IPS DF 4.7 (cell line): Measurements from ENCODE around the gene OR7A5.
"Not testable (repeated sequence)": the region's sequence is repeated elsewhere in the genome, so short reads cannot be mapped to it uniquely, and the experiment has no call there.

ENCODE experiments used
- DNase-seq: peaks from one replicate; pipeline ENCODE4 v3.0.0-alpha.2; 2013; ENCODE audit warnings: low spot score; ENCODE audit errors: extremely low read depth

The OR7A5 gene

GRCh38 chr19:14835011-14835410 is at the start of gene OR7A5, which contains the start of gene OR7C1:
Gene OR7A5, minus strand, starts transcription at chr19:14835185. Its CDS starts 6,944 bp downstream, at chr19:14828241.
Gene OR7C1, minus strand, starts transcription at chr19:14835185. Its CDS starts 35,049 bp downstream, at chr19:14800136.
- DNase-seq, result no peak

GRCh38 chr19:14871619-14872230 is 36.7 kb upstream of the OR7A5 start:
- DNase-seq, result no peak

GRCh38 chr19:14868497-14868896 is 33.5 kb upstream of the OR7A5 start:
- DNase-seq, result no peak

GRCh38 chr19:14848822-14849221 is 13.8 kb upstream of the OR7A5 start, which contains the start of gene OR7A10:
Gene OR7A10, minus strand, starts transcription at chr19:14848922. Its CDS starts 7,045 bp downstream, at chr19:14841877.
- no peak for DNase-seq

GRCh38 chr19:14843578-14843977 is 8.6 kb upstream of the OR7A5 start:
- DNase-seq, result no peak

- no peak for DNase-seq
These were observed 8.2 kb upstream of the OR7A5 start for GRCh38 chr19:14843169-14843568.

GRCh38 chr19:14840206-14840605 is 5.2 kb upstream of the OR7A5 start:
- no peak for DNase-seq

GRCh38 chr19:14837391-14837790 is 2.4 kb upstream of the OR7A5 start:
- no peak for DNase-seq

- DNase-seq, result no peak
These were observed 4.3 kb downstream of the OR7A5 start for GRCh38 chr19:14830702-14831101.

- DNase-seq, result no peak
These were observed 9.0 kb downstream of the OR7A5 start for GRCh38 chr19:14826006-14826405.

GRCh38 chr19:14821937-14822336 is 13.0 kb downstream of the OR7A5 start:
- no peak for DNase-seq

- DNase-seq, result no peak
These were observed 16.4 kb downstream of the OR7A5 start for GRCh38 chr19:14818588-14818987.

GRCh38 chr19:14817052-14817451 is 17.9 kb downstream of the OR7A5 start:
- no peak for DNase-seq

- no peak for DNase-seq
These were observed 19.9 kb downstream of the OR7A5 start for GRCh38 chr19:14814982-14815652.

- DNase-seq, result no peak
These were observed 25.5 kb downstream of the OR7A5 start for GRCh38 chr19:14809272-14810057.

- DNase-seq, result no peak
These were observed 30.2 kb downstream of the OR7A5 start for GRCh38 chr19:14804765-14805164.

GRCh38 chr19:14798760-14799159 is 36.2 kb downstream of the OR7A5 start:
- no peak for DNase-seq

GRCh38 chr19:14796021-14796420 is 39.0 kb downstream of the OR7A5 start:
- DNase-seq, result no peak

GRCh38 chr19:14795078-14795721 is 39.8 kb downstream of the OR7A5 start:
- DNase-seq, result no peak

- not testable (repeated sequence) for DNase-seq
These were observed 42.7 kb downstream of the OR7A5 start for GRCh38 chr19:14792250-14792649.

- no peak for DNase-seq
These were observed 48.5 kb downstream of the OR7A5 start for GRCh38 chr19:14786421-14786851.
